NCI-H1930 (cell line): ENCODE data around the gene BBS12.
"Not testable (repeated sequence)": the region's sequence is repeated elsewhere in the genome, so short reads cannot be mapped to it uniquely, and the experiment has no call there.

Experiments
- DNase-seq, 2 experiments: peaks; one replicate each; lab custom pipeline; 2025; lab: John Stamatoyannopoulos, UW

BBS12 gene

DNA sequence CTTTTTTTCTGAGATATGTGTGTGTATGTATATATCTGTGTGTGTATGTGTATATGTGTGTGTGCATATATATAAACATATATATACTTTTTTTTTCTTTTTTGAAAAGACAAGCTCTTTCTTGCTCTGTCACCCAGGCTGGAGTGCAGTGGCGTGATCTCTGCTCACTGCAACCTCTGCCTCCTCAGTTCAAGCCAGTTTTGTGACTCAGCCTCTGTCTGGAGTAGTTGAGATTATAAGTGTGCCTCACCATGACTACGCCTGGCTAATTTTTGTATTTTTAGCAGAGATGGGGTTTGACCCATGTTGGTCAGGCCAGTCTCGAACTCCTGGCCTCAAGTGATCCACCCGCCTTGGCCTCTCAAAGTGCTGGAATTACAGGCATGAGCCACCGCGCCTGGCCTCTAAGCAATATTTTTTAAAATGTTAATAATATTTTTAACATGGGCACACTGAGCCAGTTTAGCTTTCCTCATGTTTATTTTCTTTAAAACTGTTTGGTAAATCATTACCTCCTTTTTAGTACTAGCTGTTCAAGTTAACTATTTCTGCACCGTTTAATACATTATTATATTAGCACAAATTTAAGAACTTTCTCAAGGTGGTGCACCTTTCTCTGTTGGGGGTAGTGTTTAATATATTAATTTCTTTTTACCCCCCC is 33.3 kb downstream of the BBS12 start:
- DNase-seq, result no peak

- DNase-seq, result no peak
Measured at GRCh38 chr4:122766353-122766705, 33.8 kb downstream of the BBS12 start.

DNA sequence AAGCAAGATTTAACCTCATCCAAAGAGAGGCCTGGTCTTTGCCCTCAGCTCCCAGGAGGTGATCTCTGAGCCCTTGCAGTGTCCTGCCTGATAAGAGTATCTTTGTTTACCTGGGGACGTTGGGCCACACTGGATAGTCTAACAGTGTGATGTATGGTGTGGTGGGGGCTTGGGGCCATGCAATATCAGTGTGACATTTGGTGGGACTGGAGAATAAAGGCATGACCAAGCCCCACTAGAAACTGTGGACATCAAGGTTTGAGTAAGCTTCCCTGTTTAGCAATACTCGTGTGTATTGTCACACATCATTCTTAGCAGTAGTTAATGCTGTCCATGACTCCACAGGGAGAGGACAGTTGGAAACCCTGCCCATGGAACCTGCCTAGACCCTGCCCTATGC is 34.4 kb downstream of the BBS12 start:
- no peak for DNase-seq

- DNase-seq, result no peak
Measured at GRCh38 chr4:122771724-122772123, 39.2 kb downstream of the BBS12 start.

- no peak for DNase-seq
Measured at GRCh38 chr4:122772311-122772710, 39.8 kb downstream of the BBS12 start.

DNA sequence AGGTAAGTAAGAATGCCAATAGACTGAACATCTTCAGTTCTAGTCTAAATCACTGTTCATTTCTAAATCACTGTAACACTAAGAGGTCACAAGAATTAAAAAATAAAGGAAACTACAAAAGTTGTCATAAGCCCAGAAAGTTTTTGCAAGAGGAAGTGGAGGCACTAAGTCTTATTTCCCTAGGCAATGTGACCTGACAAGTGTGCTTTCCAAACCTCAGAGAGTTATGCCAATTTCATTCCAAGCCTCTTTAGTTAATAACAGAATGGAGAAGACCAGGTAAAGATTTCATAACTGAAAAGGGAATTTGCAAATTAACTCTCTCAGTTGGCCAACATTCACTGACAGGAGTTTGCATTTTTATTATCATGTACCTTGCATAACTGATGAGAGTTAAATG is 40.5 kb downstream of the BBS12 start:
- DNase-seq, result no peak

GRCh38 chr4:122775039-122775438 is 42.5 kb downstream of the BBS12 start:
- DNase-seq, result no peak

- no peak for DNase-seq
Measured at GRCh38 chr4:122775987-122776836, 43.7 kb downstream of the BBS12 start.

GRCh38 chr4:122776916-122777315 is 44.4 kb downstream of the BBS12 start:
- no peak for DNase-seq

GRCh38 chr4:122777846-122778673 is 45.6 kb downstream of the BBS12 start:
- DNase-seq, result no peak

DNA sequence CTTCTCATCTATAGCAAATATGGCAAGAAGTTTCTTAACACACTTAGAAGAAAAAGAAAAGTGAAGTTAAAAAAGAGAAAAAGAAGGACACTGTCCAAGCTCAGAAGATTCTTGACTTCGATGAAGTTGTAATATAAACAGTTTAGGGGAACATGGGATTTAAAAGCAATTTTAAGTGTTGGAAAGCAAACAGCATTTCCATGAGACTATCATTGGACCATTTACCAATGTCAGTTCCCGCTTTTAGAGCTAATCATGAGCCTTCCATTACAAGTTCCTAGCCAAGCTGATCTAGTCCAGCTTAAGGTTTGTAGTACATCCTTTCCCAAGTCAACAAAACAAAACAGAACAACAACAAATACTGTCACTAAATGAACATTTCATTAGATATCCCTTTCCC is 49.0 kb downstream of the BBS12 start:
- DNase-seq, result no peak

DNA sequence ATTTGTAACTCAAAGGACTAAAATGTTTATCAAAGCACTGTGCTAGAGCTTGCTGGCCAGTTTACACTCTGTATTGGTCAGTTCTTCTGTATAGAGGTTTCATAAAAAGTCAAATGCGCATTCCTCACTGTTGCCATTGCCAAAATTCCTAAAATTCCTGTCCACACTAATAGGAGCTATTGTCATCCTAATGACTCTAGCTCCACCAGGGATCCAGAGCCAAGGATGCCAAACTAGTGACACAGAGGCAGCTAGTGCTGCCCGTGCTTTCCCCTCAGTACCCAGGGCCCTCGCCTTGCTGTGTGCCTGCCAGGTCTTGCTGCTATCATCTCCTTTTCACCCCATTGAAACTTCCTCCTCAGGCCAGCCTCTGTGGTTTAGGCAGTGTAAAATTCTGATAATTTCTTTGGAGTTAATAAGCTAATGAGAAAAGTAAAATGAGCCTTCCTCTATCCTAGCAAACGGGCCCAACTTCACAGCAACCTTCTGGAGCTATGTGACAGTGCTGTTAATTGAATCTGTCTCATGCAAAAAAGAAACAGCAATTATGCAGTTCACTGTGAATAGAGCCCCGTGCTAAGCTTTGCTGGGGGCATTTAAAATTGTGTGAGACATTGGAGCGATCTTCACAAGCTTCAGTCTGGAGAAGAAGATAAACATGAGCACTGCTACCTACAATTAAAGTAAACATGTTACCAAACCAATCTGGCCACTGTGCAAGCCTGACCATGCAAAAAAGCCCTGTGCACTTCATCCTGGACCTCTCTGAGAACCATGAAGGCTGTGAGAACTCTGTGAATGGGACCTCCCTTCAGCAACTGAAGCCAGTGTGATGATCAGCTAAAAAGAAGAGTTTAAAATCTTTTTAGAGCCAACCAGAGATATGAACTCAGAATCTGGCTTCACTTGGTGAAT is 51.1 kb downstream of the BBS12 start:
- no peak for DNase-seq

DNA sequence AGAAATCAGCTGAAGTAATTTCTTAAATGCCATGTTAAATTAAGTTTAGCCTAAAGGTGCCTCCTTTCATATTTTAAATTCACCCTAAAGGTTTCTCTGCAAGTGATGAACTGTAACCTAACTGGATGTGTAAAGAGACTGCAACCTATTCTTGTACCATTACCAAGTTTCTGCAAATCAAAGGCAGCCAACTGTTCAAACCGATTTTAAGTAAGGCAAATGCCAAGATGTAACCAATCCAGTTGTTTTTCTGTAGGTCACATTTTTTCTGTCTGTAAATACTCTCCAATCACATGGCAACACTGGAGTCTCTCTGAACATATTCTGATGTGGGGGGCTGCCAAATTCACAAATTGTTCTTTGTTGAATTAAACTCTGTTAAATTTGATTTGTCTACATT is 51.8 kb downstream of the BBS12 start:
- DNase-seq, result no peak

DNA sequence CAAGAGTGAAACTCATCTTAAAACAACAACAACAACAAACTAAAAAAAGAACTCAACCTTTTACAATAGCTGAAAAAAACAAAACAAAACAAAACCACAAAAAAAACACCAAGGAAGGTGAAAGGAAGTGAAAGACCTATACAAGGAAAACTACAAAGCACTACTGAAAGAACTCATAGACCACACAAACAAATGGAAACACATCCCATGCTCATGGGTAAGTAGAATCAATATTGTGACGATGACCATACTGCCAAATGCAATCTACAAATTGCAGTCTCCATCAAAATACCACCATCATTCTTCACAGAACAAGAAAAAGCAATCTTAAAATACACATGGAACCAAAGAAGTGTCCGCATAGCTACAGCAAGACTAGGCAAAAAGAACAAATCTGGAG is 52.6 kb downstream of the BBS12 start:
- no peak for DNase-seq

DNA sequence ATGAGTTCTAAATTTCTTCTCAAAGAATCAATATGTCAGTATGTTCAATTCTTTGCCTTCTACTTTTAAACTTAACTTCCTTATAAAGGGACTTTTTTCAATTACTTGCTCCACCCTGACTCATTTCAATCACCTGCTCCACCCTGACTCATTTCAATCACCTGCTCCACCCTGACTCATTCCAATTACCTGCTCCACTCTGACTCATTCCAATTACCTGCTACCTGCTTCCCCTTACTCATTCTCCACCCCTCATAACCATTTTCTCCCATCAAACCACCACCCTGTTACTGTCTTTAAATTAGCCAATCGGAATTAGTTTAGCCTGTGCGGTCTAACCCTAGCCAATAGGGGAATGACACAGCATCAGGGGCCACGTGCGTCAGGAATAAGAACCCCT is 53.8 kb downstream of the BBS12 start:
- DNase-seq, result not testable (repeated sequence)

- not testable (repeated sequence) for DNase-seq
Measured at GRCh38 chr4:122786920-122787319, 54.4 kb downstream of the BBS12 start.

- DNase-seq, result no peak
Measured at GRCh38 chr4:122787940-122788339, 55.4 kb downstream of the BBS12 start.

GRCh38 chr4:122788935-122789334 is 56.4 kb downstream of the BBS12 start:
- DNase-seq, result no peak

- no peak for DNase-seq
Measured at GRCh38 chr4:122793811-122794210, 61.3 kb downstream of the BBS12 start.
